IPS-15b (cell line): ENCODE measurements around the gene NCK2.

Source experiments
- H3K27me3 ChIP-seq: one replicate; pipeline ENCODE4 v1.6.1; 2013; ENCODE audit warnings: low read length; ENCODE audit not compliant: control insufficient read depth, insufficient read depth
- H3K36me3 ChIP-seq: one replicate; pipeline ENCODE4 v1.6.1; 2013; ENCODE audit warnings: low read length; ENCODE audit not compliant: control insufficient read depth, insufficient read depth
- H3K4me1 ChIP-seq: one replicate; pipeline ENCODE4 v1.6.1; 2013; ENCODE audit warnings: mild to moderate bottlenecking, low read length; ENCODE audit not compliant: control insufficient read depth, insufficient read depth
- H3K4me3 ChIP-seq: one replicate; pipeline ENCODE4 v1.5.1; 2013; ENCODE audit warnings: low read depth, low read length
- H3K9ac ChIP-seq: one replicate; pipeline ENCODE4 v1.6.1; 2013; ENCODE audit warnings: low read depth, mild to moderate bottlenecking, low read length
- H3K9me3 ChIP-seq: one replicate; pipeline ENCODE4 v1.6.1; 2013; ENCODE audit warnings: mild to moderate bottlenecking, low read length; ENCODE audit not compliant: control insufficient read depth, insufficient read depth

Gene NCK2

GRCh38 chr2:105789745-105790460, 45.2 kb downstream of the NCK2 start:
- Histone ChIP-seq H3K27me3 (no peaks in the 10 kb centered on the region), H3K9me3 (no peaks in the 10 kb centered on the region), H3K4me1 (no peaks in the 10 kb centered on the region), H3K36me3 (no peaks in the 10 kb centered on the region), H3K9ac (no peak overlapping the region), H3K4me3 (no peak overlapping the region)

GRCh38 chr2:105790461-105791149, 45.9 kb downstream of the NCK2 start:
- H3K27me3 ChIP-seq, result no peaks in the 10 kb centered on the region
- H3K4me3 ChIP-seq, result no peak overlapping the region
- peaks cover 3% of the 10 kb centered on the region for H3K4me1 ChIP-seq
- H3K9me3 ChIP-seq, result no peaks in the 10 kb centered on the region
- H3K9ac ChIP-seq, result no peak overlapping the region
- H3K36me3 ChIP-seq, result no peaks in the 10 kb centered on the region

- H3K4me3 ChIP-seq, result no peak overlapping the region
- peaks cover 3% of the 10 kb centered on the region for H3K4me1 ChIP-seq
- no peaks in the 10 kb centered on the region for H3K36me3 ChIP-seq
- no peaks in the 10 kb centered on the region for H3K27me3 ChIP-seq
- H3K9ac ChIP-seq, result no peak overlapping the region
- no peaks in the 10 kb centered on the region for H3K9me3 ChIP-seq
These were observed 46.5 kb downstream of the NCK2 start for GRCh38 chr2:105791229-105791628.

- no peaks in the 10 kb centered on the region for H3K9me3 ChIP-seq
- H3K4me1 ChIP-seq, result peaks cover 5% of the 10 kb centered on the region
- H3K9ac ChIP-seq, result no peak overlapping the region
- no peak overlapping the region for H3K4me3 ChIP-seq
- H3K36me3 ChIP-seq, result no peaks in the 10 kb centered on the region
- H3K27me3 ChIP-seq, result no peaks in the 10 kb centered on the region
These were observed 47.8 kb downstream of the NCK2 start for GRCh38 chr2:105792561-105792960.

- H3K4me1 ChIP-seq, result peaks cover 5% of the 10 kb centered on the region
- H3K9ac ChIP-seq, result no peak overlapping the region
- no peaks in the 10 kb centered on the region for H3K9me3 ChIP-seq
- H3K27me3 ChIP-seq, result no peaks in the 10 kb centered on the region
- no peaks in the 10 kb centered on the region for H3K36me3 ChIP-seq
- no peak overlapping the region for H3K4me3 ChIP-seq
These were observed 48.7 kb downstream of the NCK2 start for GRCh38 chr2:105793196-105793975.

GRCh38 chr2:105794926-105795574, 50.3 kb downstream of the NCK2 start:
- Histone ChIP-seq H3K4me1 (peaks cover 5% of the 10 kb centered on the region), H3K9me3 (no peaks in the 10 kb centered on the region), H3K27me3 (no peaks in the 10 kb centered on the region), H3K36me3 (no peaks in the 10 kb centered on the region), H3K4me3 (no peak overlapping the region), H3K9ac (no peak overlapping the region)

GRCh38 chr2:105795575-105795934, 50.8 kb downstream of the NCK2 start:
- H3K4me1 ChIP-seq, result peaks cover 5% of the 10 kb centered on the region
- no peaks in the 10 kb centered on the region for H3K36me3 ChIP-seq
- no peak overlapping the region for H3K4me3 ChIP-seq
- H3K27me3 ChIP-seq, result no peaks in the 10 kb centered on the region
- no peak overlapping the region for H3K9ac ChIP-seq
- H3K9me3 ChIP-seq, result no peaks in the 10 kb centered on the region

GRCh38 chr2:105796131-105796638, 51.5 kb downstream of the NCK2 start:
- H3K9me3 ChIP-seq, result no peaks in the 10 kb centered on the region
- H3K9ac ChIP-seq, result no peak overlapping the region
- peaks cover 5% of the 10 kb centered on the region for H3K4me1 ChIP-seq

GRCh38 chr2:105796791-105797190, 52.1 kb downstream of the NCK2 start:
- peaks cover 5% of the 10 kb centered on the region for H3K4me1 ChIP-seq
- H3K27me3 ChIP-seq, result no peaks in the 10 kb centered on the region
- H3K4me3 ChIP-seq, result no peak overlapping the region
- H3K9ac ChIP-seq, result no peak overlapping the region
- H3K9me3 ChIP-seq, result no peaks in the 10 kb centered on the region
- H3K36me3 ChIP-seq, result no peaks in the 10 kb centered on the region

More at GRCh38 chr2:105796131-105796638, 51.5 kb downstream of the NCK2 start:
- Histone ChIP-seq H3K27me3 (no peaks in the 10 kb centered on the region), H3K4me3 (no peak overlapping the region), H3K36me3 (no peaks in the 10 kb centered on the region)

GRCh38 chr2:105797298-105797819, 52.6 kb downstream of the NCK2 start:
- Histone ChIP-seq H3K4me1 (peaks cover 5% of the 10 kb centered on the region), H3K9me3 (no peaks in the 10 kb centered on the region), H3K4me3 (no peak overlapping the region), H3K9ac (no peak overlapping the region), H3K36me3 (no peaks in the 10 kb centered on the region), H3K27me3 (no peaks in the 10 kb centered on the region)

- no peak overlapping the region for H3K9ac ChIP-seq
- H3K9me3 ChIP-seq, result no peaks in the 10 kb centered on the region
- H3K4me1 ChIP-seq, result peaks cover 5% of the 10 kb centered on the region
- no peaks in the 10 kb centered on the region for H3K27me3 ChIP-seq
- no peaks in the 10 kb centered on the region for H3K36me3 ChIP-seq
- H3K4me3 ChIP-seq, result no peak overlapping the region
These were observed 53.9 kb downstream of the NCK2 start for GRCh38 chr2:105798595-105798994.
